Vagina (tissue), 2 donors: ENCODE measurements around the gene PRKCE. TPM values are rescaled to one million over a fixed set of nuclear protein-coding genes. Genes with fewer than 3 reads are reported as not detected.

Source experiments
- DNase-seq, 2 donors: peaks; one replicate each; pipeline ENCODE4 v3.0.0-alpha.2; 2017; ENCODE audit errors: extremely low spot score in 2 of 2
- H3K27ac ChIP-seq: fragments of 200-600 bp; sonication (generic); one replicate; pipeline ENCODE4 v1.5.1; 2019
- H3K27me3 ChIP-seq: fragments of 200-600 bp; sonication (generic); one replicate; pipeline ENCODE4 v1.5.1; 2019
- H3K36me3 ChIP-seq, 2 donors: fragments of 200-600 bp; sonication (generic); one replicate each; pipeline ENCODE4 v1.5.1; 2017 to 2019
- H3K4me1 ChIP-seq: fragments of 200-600 bp; sonication (generic); one replicate; pipeline ENCODE4 v1.5.1; 2019
- H3K4me3 ChIP-seq, 2 donors: fragments of 200-600 bp; sonication (generic); 1 replicate in 1 of 2; 2 replicates in 1 of 2; pipeline ENCODE4 v1.5.1; 2016 to 2019
- H3K9me3 ChIP-seq: fragments of 200-600 bp; sonication (generic); one replicate; pipeline ENCODE4 v1.5.1; 2019
- POLR2A ChIP-seq, 2 donors: fragments of 450-650 bp; IDR thresholded peaks; one replicate each; pipeline ENCODE4 v1.6.1; 2017; ENCODE audit warnings: antibody characterized with exemption in 2 of 2, mild to moderate bottlenecking in 2 of 2, moderate library complexity in 2 of 2
- POLR2AphosphoS5 ChIP-seq, 2 donors: sonication (generic); formaldehyde crosslinking; IDR thresholded peaks; one replicate each; pipeline ENCODE4 v1.9.0; 2017; ENCODE audit warnings: antibody characterized with exemption in 2 of 2, mild to moderate bottlenecking in 2 of 2, low read depth in 1 of 2; ENCODE audit not compliant: insufficient read depth in 1 of 2
- intact Hi-C: fragments of 100-400 bp; cut with DNase I; formaldehyde crosslinking; loops from one replicate; pipeline ENCODE4 v1.15.1; 2023
- total RNA-seq: library from RNA; depleted of rRNA; stranded (reverse); fragments of >200 nt; gene quantifications from one replicate; pipeline ENCODE4 v1.2.3, GENCODE V29; 2016
- TF ChIP-seq, protein P1 (sequence below), 3 experiments: fragments of 450-650 bp in 2 of 3; fragments of 200-600 bp in 1 of 3; sonication (generic) in 1 of 3; IDR thresholded peaks; one replicate each; pipeline ENCODE4 v1.5.1; 2017 to 2019; ENCODE audit warnings: antibody characterized with exemption in 3 of 3, mild to moderate bottlenecking in 2 of 3, moderate library complexity in 2 of 3

PRKCE gene
- total RNA-seq, 1 donor from 2014 or later = 11.8 TPM

- TF ChIP-seq POLR2A (IDR thresholded peaks at IDR 0.05) (no peak), POLR2AphosphoS5 (IDR thresholded peaks at IDR 0.05; ENCODE audit: insufficient read depth in 1 of 2, low read depth in 1 of 2) (no peak)
- TF ChIP-seq, protein P1, sequence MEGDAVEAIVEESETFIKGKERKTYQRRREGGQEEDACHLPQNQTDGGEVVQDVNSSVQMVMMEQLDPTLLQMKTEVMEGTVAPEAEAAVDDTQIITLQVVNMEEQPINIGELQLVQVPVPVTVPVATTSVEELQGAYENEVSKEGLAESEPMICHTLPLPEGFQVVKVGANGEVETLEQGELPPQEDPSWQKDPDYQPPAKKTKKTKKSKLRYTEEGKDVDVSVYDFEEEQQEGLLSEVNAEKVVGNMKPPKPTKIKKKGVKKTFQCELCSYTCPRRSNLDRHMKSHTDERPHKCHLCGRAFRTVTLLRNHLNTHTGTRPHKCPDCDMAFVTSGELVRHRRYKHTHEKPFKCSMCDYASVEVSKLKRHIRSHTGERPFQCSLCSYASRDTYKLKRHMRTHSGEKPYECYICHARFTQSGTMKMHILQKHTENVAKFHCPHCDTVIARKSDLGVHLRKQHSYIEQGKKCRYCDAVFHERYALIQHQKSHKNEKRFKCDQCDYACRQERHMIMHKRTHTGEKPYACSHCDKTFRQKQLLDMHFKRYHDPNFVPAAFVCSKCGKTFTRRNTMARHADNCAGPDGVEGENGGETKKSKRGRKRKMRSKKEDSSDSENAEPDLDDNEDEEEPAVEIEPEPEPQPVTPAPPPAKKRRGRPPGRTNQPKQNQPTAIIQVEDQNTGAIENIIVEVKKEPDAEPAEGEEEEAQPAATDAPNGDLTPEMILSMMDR (IDR thresholded peaks at IDR 0.05) = no peak
- H3K4me3 ChIP-seq = no peak overlapping the region
- H3K27ac ChIP-seq = no peak overlapping the region
- no peaks in the 10 kb centered on the region for H3K9me3 ChIP-seq
- intact Hi-C loops = no loop called here
- no peaks in the 10 kb centered on the region for H3K36me3 ChIP-seq
- peaks cover 28% of the 10 kb centered on the region for H3K4me1 ChIP-seq
- no peaks in the 10 kb centered on the region for H3K27me3 ChIP-seq
- DNase-seq = no peak
These were observed 106.5 kb downstream of the PRKCE start for GRCh38 chr2:45758018-45758417.

DNA sequence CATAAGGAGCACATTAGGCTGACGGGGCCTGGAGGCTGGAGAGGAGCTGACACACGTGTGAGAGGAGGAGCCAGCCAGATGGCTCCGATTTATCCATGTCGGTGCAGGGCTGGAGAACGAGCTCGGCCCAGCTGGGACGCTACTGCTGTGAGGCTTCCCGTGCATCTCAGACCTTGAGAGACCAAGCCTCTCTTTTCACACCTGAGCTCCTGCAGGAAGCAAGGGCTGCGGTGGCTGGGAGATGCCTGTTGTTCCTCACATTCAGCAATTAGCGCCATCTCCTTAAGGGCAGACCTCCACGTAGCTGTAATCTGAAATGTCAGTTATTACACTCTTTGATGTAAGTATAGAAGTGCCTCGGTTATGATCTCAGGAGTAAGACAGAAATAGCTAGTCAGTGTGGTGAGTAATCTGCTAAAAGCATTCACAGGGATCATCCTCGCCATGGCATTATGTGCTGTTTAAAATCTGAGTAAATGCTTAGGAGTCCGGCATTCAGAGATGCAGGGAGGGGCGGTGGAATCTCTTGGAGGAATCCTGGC, 107.9 kb downstream of the PRKCE start:
- no peak for DNase-seq
- intact Hi-C loops = no loop called here
- peak overlapping the region; percentile 30 for H3K27ac ChIP-seq

GRCh38 chr2:45761635-45762034, 110.2 kb downstream of the PRKCE start:
- Histone ChIP-seq H3K36me3 (no peaks in the 10 kb centered on the region), H3K27ac (no peak overlapping the region), H3K9me3 (no peaks in the 10 kb centered on the region), H3K27me3 (no peaks in the 10 kb centered on the region), H3K4me3 (no peak overlapping the region), H3K4me1 (peaks cover 27% of the 10 kb centered on the region)
- TF ChIP-seq, protein P1 (IDR thresholded peaks at IDR 0.05) = no peak
- TF ChIP-seq POLR2AphosphoS5 (IDR thresholded peaks at IDR 0.05; ENCODE audit: insufficient read depth in 1 of 2, low read depth in 1 of 2) (no peak), POLR2A (IDR thresholded peaks at IDR 0.05) (no peak)
- no peak for DNase-seq
- intact Hi-C loops = no loop called here

More for the DNA sequence above, 107.9 kb downstream of the PRKCE start:
- no peaks in the 10 kb centered on the region for H3K36me3 ChIP-seq
- TF ChIP-seq POLR2A (IDR thresholded peaks at IDR 0.05) = no peak
- TF ChIP-seq, protein P1 (IDR thresholded peaks at IDR 0.05) = no peak
- no peak for TF ChIP-seq POLR2AphosphoS5 (IDR thresholded peaks at IDR 0.05; ENCODE audit: insufficient read depth in 1 of 2, low read depth in 1 of 2)
- no peak overlapping the region for H3K4me3 ChIP-seq
- peaks cover 22% of the 10 kb centered on the region for H3K4me1 ChIP-seq
- H3K9me3 ChIP-seq = no peaks in the 10 kb centered on the region
- no peaks in the 10 kb centered on the region for H3K27me3 ChIP-seq

DNA sequence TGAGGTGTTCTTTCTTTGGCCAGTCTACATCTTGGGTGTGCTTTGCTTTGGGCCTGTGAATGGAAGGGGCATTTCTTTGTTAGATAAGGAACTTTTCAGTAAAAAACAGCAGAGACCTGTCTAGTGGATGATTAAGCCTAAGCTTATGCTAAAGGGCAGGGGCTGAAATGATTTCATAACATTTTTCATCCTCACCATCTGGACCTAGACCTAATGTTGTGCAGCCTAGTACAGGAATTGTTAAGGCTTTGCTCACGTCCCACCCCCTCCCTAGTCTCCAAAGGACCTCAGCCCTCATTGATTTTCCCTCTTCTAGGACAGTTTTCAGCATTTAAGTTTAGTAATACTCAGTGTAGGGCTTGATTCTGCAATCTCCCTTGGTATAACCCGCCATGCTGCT, 111.8 kb downstream of the PRKCE start:
- no peak overlapping the region for H3K4me3 ChIP-seq
- H3K36me3 ChIP-seq = no peaks in the 10 kb centered on the region
- no peak for DNase-seq
- no peak overlapping the region for H3K27ac ChIP-seq
- TF ChIP-seq POLR2A (IDR thresholded peaks at IDR 0.05) = no peak
- TF ChIP-seq POLR2AphosphoS5 (IDR thresholded peaks at IDR 0.05; ENCODE audit: insufficient read depth in 1 of 2, low read depth in 1 of 2) = no peak
- TF ChIP-seq, protein P1 (IDR thresholded peaks at IDR 0.05) = no peak
- intact Hi-C loops = no loop called here
- no peaks in the 10 kb centered on the region for H3K9me3 ChIP-seq
- H3K4me1 ChIP-seq = peaks cover 27% of the 10 kb centered on the region
- H3K27me3 ChIP-seq = no peaks in the 10 kb centered on the region

DNA sequence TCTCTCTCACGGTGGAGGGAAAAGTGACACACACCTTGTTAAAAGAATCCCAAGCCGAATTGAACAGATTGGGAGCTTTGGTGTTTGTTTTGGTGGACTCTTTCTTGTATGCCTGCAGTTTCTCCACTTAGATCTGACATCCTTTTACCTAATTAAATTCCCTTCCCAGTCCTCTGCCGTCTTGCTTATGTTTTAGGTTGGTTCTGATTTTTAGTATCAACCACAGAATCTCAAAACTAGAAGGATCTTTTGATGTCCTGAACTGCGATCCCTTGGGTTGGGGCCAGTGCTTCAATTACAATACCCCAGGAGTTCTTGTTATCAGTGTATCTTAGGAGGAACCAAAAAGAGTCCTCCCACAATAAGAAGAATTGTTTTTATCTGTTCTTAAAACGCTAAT, 112.3 kb downstream of the PRKCE start:
- Histone ChIP-seq H3K27ac (no peak overlapping the region), H3K4me3 (no peak overlapping the region), H3K27me3 (no peaks in the 10 kb centered on the region), H3K36me3 (no peaks in the 10 kb centered on the region), H3K4me1 (peaks cover 27% of the 10 kb centered on the region), H3K9me3 (no peaks in the 10 kb centered on the region)
- intact Hi-C loops = no loop called here
- no peak for DNase-seq
- no peak for TF ChIP-seq POLR2A (IDR thresholded peaks at IDR 0.05)
- TF ChIP-seq POLR2AphosphoS5 (IDR thresholded peaks at IDR 0.05; ENCODE audit: insufficient read depth in 1 of 2, low read depth in 1 of 2) = no peak
- TF ChIP-seq, protein P1 (IDR thresholded peaks at IDR 0.05) = no peak
